Adipose tissue (tissue), 3 donors: Measurements from ENCODE around the gene KRTAP26-1. TPM values are rescaled to one million over a fixed set of nuclear protein-coding genes. Genes with fewer than 3 reads are reported as not detected.

Experiments
- H3K27ac ChIP-seq: one replicate; pipeline ENCODE4 v1.5.1; 2013; ENCODE audit warnings: low read depth, low read length
- WGBS, 3 donors: extraction: QIAGEN DNeasy Blood & Tissue Kit; methylation state at CpG; one replicate each; pipeline ENCODE4 v1.1.7; 2013; 5-methylcytosine and 5-hydroxymethylcytosine counted together
- polyA plus RNA-seq, 3 donors: library from polyadenylated mRNA; stranded (reverse); fragments of 200-250 nt; gene quantifications; one replicate each; pipeline ENCODE4 v1.2.3, GENCODE V29; 2013
- donor health status: healthy with polysubstance abuse.
- donor health status: Bipolar disorder and iron deficiency.
- donor health status: healthy.

Gene KRTAP26-1
- polyA plus RNA-seq, 3 donors = not detected

DNA sequence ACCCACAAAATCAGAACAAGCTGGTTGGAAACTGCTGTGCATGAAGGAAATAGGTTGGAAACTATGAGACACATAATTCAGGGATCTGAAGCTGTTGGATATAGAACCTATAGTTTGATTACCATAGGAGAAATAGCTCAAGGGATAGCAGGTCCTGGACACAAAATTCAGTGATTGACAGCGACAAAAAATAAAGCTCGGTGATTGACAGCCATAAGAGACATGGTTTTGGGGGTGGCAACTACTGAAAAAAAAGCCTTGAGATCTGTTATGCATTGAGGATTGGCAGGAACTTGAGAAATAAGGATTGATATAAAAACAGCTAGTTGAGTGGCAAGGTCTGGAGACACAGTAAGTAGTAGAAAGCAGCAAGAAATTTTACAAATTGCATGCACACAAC, 30.9 kb downstream of the KRTAP26-1 start, which contains the start of gene KRTAP25-1:
KRTAP25-1 (minus strand) TSS at position 300 of the 400 bp plus-strand sequence; CDS start at position 276, 24 bp downstream.
- WGBS, 3 donors = 79 to 94% (median 89%) methylated on average over 2 of the region's 2 CpGs
- no peak within 1 kb of the TSS for H3K27ac ChIP-seq

DNA sequence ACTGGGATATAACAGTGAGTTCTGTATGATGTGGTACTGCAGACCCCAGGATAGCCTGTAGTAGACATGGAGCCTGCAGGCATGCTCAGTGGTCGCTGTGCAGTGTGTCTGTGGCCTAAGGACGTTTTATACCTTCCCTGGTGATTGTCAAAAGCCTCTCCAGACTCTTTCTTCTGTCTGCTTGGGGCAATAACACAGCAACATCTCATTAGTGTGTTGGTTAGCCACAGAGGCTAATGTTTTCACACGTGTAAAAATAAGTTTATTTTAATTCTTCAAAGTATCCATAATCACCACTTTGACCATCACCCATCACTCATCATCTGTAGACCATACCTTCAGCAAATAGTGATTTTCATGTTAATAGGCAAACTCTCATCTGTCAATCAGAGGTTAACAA, 37.3 kb downstream of the KRTAP26-1 start, which contains the start of gene KRTAP24-1:
KRTAP24-1 (minus strand) TSS at position 101 of the 400 bp plus-strand sequence; CDS start at position 83, 18 bp downstream.
- no peak within 1 kb of the TSS for H3K27ac ChIP-seq
- 50 to 55% (median 52%) methylated on average over 3 of the region's 3 CpGs for WGBS, 3 donors

DNA sequence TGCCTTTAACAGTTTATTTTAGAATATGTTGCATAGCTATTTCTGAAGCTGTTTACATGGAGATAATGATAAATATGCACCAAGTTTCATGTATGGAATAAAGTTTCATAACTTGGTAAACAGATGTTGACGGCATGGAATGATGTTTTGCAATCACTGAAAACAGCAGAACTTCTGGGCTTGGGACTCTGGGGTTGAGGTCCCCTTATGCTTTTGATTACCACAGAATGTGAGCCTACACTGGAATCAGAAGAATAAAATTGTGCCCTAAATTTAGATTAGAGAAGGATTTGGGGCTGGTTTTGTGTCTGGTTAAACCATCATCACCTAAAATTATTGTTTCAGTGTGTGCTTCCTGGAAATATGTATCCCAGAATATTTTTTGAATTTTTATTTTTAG, 48.5 kb downstream of the KRTAP26-1 start:
- no peak overlapping the region for H3K27ac ChIP-seq

DNA sequence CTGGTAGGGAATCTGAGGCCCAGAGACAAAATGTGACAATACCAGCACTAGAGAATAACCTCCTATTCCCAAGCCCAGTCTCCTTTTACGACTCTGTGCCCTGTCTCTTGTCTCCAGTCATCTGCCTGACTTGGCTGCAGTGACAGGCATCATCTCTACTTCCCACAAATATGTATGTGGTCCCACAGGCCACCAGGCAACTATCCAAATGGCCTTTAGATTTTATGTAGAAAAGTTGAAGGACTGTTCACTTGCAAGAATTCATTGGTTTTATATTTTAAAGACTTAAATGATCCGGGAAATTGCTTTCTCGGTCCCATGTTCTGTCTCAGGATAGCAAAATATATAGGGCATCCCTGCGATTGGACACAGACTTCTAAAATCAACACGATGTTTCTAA, 49.0 kb downstream of the KRTAP26-1 start:
- WGBS, 3 donors = 67 to 82% (median 77%) methylated on average over 5 of the region's 5 CpGs
- no peak overlapping the region for H3K27ac ChIP-seq

More for the DNA sequence above, 48.5 kb downstream of the KRTAP26-1 start:
- 70 to 83% (median 73%) methylated on average over 1 of the region's 1 CpG for WGBS, 3 donors

DNA sequence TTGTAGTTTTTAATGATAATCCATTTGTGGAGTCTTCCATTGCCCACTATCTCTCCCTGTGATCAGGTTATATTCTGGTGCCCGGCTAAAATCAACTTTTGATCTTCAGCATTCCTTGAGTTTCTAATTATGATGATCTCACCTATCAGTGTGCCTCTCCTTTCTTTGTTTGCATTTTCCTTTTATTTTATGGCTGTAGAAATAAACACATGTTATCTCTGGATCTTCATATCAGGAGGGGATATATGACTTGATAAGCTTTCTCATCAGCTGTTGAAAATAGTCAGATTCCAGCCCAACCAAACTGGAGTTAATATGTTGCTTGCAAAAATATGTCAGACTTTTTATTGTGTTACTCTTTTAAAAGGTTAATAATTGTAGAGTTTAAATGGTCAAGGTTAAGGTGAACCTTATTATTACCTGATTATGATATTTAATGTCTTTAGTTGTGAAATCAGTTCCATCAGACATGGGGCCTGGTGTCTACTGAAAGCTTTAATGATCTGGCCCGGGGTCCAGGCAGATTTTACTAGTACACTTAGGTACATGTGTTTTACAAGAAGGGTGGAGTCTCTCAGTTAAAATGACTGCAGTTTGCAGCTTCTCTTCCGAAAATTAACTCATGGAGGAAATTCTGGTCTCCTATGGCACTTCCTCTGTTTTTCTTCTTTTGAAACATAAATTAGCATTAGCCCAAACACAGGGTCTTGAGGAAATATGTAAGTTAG, 50.1 kb downstream of the KRTAP26-1 start:
- WGBS, 3 donors = 60 to 66% (median 60%) methylated on average over 3 of the region's 3 CpGs
- H3K27ac ChIP-seq = no peak overlapping the region

Other genes with a start within 250 kb of the KRTAP26-1 start
- gene CLDN17, start 153.5 kb downstream of the KRTAP26-1 start, polyA plus RNA-seq = not detected
- gene CLDN8, start 104.2 kb downstream of the KRTAP26-1 start, polyA plus RNA-seq = under 1 TPM in 1 of 3 donors, not detected in 2; 0.12 TPM
- not detected for gene KRTAP24-1, start 37.4 kb downstream of the KRTAP26-1 start, polyA plus RNA-seq
- gene KRTAP25-1, start 30.8 kb downstream of the KRTAP26-1 start, polyA plus RNA-seq = not detected
- not detected for gene KRTAP27-1, start 17.4 kb upstream of the KRTAP26-1 start, polyA plus RNA-seq
- gene KRTAP23-1, start 28.3 kb upstream of the KRTAP26-1 start, polyA plus RNA-seq = not detected
- not detected for gene KRTAP13-2, start 52.0 kb upstream of the KRTAP26-1 start, polyA plus RNA-seq
- not detected for gene KRTAP13-1, start 75.7 kb upstream of the KRTAP26-1 start, polyA plus RNA-seq
- not detected for gene KRTAP13-3, start 105.6 kb upstream of the KRTAP26-1 start, polyA plus RNA-seq
- gene KRTAP13-4, start 109.9 kb upstream of the KRTAP26-1 start, polyA plus RNA-seq = not detected
- gene KRTAP15-1, start 120.0 kb upstream of the KRTAP26-1 start, polyA plus RNA-seq = not detected
- not detected for gene KRTAP19-1, start 160.1 kb upstream of the KRTAP26-1 start, polyA plus RNA-seq
- gene KRTAP19-2, start 167.1 kb upstream of the KRTAP26-1 start, polyA plus RNA-seq = not detected
- gene KRTAP19-3, start 171.7 kb upstream of the KRTAP26-1 start, polyA plus RNA-seq = not detected
- not detected for gene KRTAP19-4, start 176.8 kb upstream of the KRTAP26-1 start, polyA plus RNA-seq
- gene KRTAP19-5, start 181.8 kb upstream of the KRTAP26-1 start, polyA plus RNA-seq = not detected
- gene KRTAP19-6, start 221.5 kb upstream of the KRTAP26-1 start, polyA plus RNA-seq = not detected
- not detected for gene KRTAP19-7, start 241.0 kb upstream of the KRTAP26-1 start, polyA plus RNA-seq